ENCODE results near the gene MALSU1.
A peak's percentile ranks its signal among the peaks of the same experiment; 100 is the strongest.

The MALSU1 gene

DNA sequence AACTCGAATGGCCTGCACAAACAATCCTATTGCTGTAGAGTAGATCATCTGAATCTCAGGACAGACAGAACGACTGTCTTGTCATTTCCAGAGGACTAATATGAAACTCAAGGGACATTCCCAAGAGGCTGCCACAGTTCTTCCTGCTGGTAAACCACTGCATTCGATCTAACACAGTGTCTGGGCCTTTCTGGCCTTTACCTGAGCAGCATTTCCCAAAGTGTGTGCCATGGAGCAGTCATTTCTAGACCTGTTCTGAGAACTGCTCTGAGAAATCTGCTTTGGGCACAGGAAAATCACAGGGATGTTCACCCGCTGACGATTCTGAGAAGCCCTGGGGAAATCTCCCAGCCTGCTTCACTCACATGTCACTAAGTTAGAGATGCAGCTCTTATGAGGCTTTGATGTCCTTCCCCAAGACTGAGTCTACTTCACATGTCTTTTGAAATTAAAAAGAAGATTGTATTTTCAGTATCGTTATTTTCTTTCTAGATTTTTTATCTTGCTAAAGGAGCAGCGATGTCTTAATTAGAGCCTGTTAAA is 34.2 kb upstream of the MALSU1 start:
- H3K4me2 ChIP-seq (ENCODE audit: low read depth, low read length, poor library complexity, severe bottlenecking) = no peak overlapping the region
- H4K20me1 ChIP-seq (ENCODE audit: insufficient read depth, low read length, poor library complexity, severe bottlenecking) = no peaks in the 10 kb centered on the region
- H3K4me3 ChIP-seq (ENCODE audit: low read length, poor library complexity, severe bottlenecking) = no peak overlapping the region
- H2AFZ ChIP-seq (ENCODE audit: low read length) = no peak overlapping the region
- TF ChIP-seq, protein P1, sequence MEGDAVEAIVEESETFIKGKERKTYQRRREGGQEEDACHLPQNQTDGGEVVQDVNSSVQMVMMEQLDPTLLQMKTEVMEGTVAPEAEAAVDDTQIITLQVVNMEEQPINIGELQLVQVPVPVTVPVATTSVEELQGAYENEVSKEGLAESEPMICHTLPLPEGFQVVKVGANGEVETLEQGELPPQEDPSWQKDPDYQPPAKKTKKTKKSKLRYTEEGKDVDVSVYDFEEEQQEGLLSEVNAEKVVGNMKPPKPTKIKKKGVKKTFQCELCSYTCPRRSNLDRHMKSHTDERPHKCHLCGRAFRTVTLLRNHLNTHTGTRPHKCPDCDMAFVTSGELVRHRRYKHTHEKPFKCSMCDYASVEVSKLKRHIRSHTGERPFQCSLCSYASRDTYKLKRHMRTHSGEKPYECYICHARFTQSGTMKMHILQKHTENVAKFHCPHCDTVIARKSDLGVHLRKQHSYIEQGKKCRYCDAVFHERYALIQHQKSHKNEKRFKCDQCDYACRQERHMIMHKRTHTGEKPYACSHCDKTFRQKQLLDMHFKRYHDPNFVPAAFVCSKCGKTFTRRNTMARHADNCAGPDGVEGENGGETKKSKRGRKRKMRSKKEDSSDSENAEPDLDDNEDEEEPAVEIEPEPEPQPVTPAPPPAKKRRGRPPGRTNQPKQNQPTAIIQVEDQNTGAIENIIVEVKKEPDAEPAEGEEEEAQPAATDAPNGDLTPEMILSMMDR (conservative IDR thresholded peaks at IDR 0.05; ENCODE audit: low read length) = no peak
- TF ChIP-seq EZH2phosphoT487 (IDR thresholded peaks at IDR 0.05; ENCODE audit: borderline replicate concordance) = no peak
- H3K9me3 ChIP-seq (ENCODE audit: insufficient read depth, low read depth, low read length) = no peaks in the 10 kb centered on the region; the same call in 1 of the 2 replicates
- no peaks in the 10 kb centered on the region for H3K4me1 ChIP-seq (ENCODE audit: insufficient read depth, low read length, poor library complexity, severe bottlenecking)
- H3K9ac ChIP-seq (ENCODE audit: low read depth, low read length, poor library complexity, severe bottlenecking) = no peak overlapping the region
- no peaks in the 10 kb centered on the region for H3K79me2 ChIP-seq (ENCODE audit: insufficient read depth, low read length)
- H3K27me3 ChIP-seq (ENCODE audit: insufficient read depth, low read length, poor library complexity, severe bottlenecking) = no peaks in the 10 kb centered on the region
- no peaks in the 10 kb centered on the region for H3F3A ChIP-seq (ENCODE audit: low read depth)
- no peaks in the 10 kb centered on the region for H3K36me3 ChIP-seq (ENCODE audit: insufficient read depth, low read length)
- H3K9me2 ChIP-seq (replicated peaks; ENCODE audit: low read depth, low read length) = no peaks in the 10 kb centered on the region

DNA sequence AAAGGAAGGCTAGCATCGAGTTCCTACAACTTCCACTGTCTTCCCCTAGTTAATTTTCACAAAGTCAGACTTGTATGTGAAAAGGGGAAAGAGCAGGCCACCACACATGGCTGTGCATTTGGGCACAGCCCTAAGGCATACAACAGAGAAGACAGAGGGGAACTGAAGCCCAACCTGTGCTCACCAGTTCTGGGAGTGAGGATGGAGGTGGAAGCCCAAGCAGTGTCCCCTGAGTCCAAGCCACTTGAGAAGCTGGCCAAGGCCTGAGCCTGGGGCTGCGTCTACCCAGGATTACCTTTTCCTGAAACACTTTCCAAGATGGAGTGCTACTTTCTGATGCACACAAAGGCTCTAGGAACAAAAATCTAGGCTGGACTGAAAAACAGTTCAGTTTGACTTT is 32.2 kb upstream of the MALSU1 start:
- H2AFZ ChIP-seq (ENCODE audit: low read length) = peak overlapping the region; percentile 45; the same call in 1 of the 2 replicates
- H3K4me2 ChIP-seq (ENCODE audit: low read depth, low read length, poor library complexity, severe bottlenecking) = no peak overlapping the region
- H3F3A ChIP-seq (ENCODE audit: low read depth) = no peaks in the 10 kb centered on the region
- H3K9ac ChIP-seq (ENCODE audit: low read depth, low read length, poor library complexity, severe bottlenecking) = no peak overlapping the region
- no peaks in the 10 kb centered on the region for H3K27me3 ChIP-seq (ENCODE audit: insufficient read depth, low read length, poor library complexity, severe bottlenecking)
- no peak overlapping the region for H3K4me3 ChIP-seq (ENCODE audit: low read length, poor library complexity, severe bottlenecking)
- no peaks in the 10 kb centered on the region for H3K9me2 ChIP-seq (replicated peaks; ENCODE audit: low read depth, low read length)
- H3K4me1 ChIP-seq (ENCODE audit: insufficient read depth, low read length, poor library complexity, severe bottlenecking) = no peaks in the 10 kb centered on the region
- H4K20me1 ChIP-seq (ENCODE audit: insufficient read depth, low read length, poor library complexity, severe bottlenecking) = no peaks in the 10 kb centered on the region
- TF ChIP-seq, protein P1 (conservative IDR thresholded peaks at IDR 0.05; ENCODE audit: low read length) = no peak
- TF ChIP-seq EZH2phosphoT487 (IDR thresholded peaks at IDR 0.05; ENCODE audit: borderline replicate concordance) = no peak
- no peaks in the 10 kb centered on the region for H3K36me3 ChIP-seq (ENCODE audit: insufficient read depth, low read length)
- H3K9me3 ChIP-seq (ENCODE audit: insufficient read depth, low read depth, low read length) = no peaks in the 10 kb centered on the region; the same call in 1 of the 2 replicates
- no peaks in the 10 kb centered on the region for H3K79me2 ChIP-seq (ENCODE audit: insufficient read depth, low read length)

DNA sequence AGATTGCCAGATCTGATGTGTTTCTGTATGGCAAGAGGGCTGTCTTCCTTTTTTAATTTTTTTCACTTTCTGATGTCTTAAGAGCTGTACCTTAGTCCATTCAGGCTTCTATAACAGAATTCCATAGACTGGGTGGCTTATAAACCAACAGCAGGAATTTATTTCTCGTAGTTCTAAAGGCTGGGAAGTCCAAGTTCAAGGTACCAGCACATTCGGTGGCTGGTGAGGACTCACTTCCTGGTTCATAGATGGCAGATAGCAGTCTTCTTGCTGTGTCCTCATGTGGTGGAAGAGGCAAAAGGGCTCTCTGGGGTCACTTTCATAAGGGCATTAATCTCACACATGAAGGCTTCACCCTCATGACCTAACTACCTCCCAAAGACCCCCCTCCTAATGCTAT is 31.8 kb upstream of the MALSU1 start:
- no peaks in the 10 kb centered on the region for H3F3A ChIP-seq (ENCODE audit: low read depth)
- no peaks in the 10 kb centered on the region for H4K20me1 ChIP-seq (ENCODE audit: insufficient read depth, low read length, poor library complexity, severe bottlenecking)
- no peaks in the 10 kb centered on the region for H3K79me2 ChIP-seq (ENCODE audit: insufficient read depth, low read length)

More for the DNA sequence above, 31.8 kb upstream of the MALSU1 start:
- Histone ChIP-seq H3K4me2 (ENCODE audit: low read depth, low read length, poor library complexity, severe bottlenecking) (no peak overlapping the region), H3K4me3 (ENCODE audit: low read length, poor library complexity, severe bottlenecking) (no peak overlapping the region), H3K27me3 (ENCODE audit: insufficient read depth, low read length, poor library complexity, severe bottlenecking) (no peaks in the 10 kb centered on the region), H3K9me3 (ENCODE audit: insufficient read depth, low read depth, low read length) (no peaks in the 10 kb centered on the region; the same call in 1 of the 2 replicates), H2AFZ (ENCODE audit: low read length) (no peak overlapping the region), H3K36me3 (ENCODE audit: insufficient read depth, low read length) (no peaks in the 10 kb centered on the region), H3K4me1 (ENCODE audit: insufficient read depth, low read length, poor library complexity, severe bottlenecking) (no peaks in the 10 kb centered on the region), H3K9me2 (replicated peaks; ENCODE audit: low read depth, low read length) (no peaks in the 10 kb centered on the region), H3K9ac (ENCODE audit: low read depth, low read length, poor library complexity, severe bottlenecking) (no peak overlapping the region)
- TF ChIP-seq, protein P1 (conservative IDR thresholded peaks at IDR 0.05; ENCODE audit: low read length) = no peak
- no peak for TF ChIP-seq EZH2phosphoT487 (IDR thresholded peaks at IDR 0.05; ENCODE audit: borderline replicate concordance)

Measured in Loucy (cell line).